Esophagus (tissue), 2 donors: ENCODE results near the gene SLC26A3. TPM values are rescaled to one million over a fixed set of nuclear protein-coding genes. Genes with fewer than 3 reads are reported as not detected.

Experiments
- H3K27ac ChIP-seq, 2 donors: one replicate each; pipeline ENCODE4 v1.5.1; 2013; ENCODE audit warnings: low read depth in 2 of 2, mild to moderate bottlenecking in 2 of 2, inconsistent platforms in 1 of 2, low read length in 1 of 2, moderate library complexity in 1 of 2
- H3K27me3 ChIP-seq, 2 donors: one replicate each; pipeline ENCODE4 v1.6.1; 2013; ENCODE audit warnings: low read length in 2 of 2, control low read depth in 1 of 2, mild to moderate bottlenecking in 1 of 2; ENCODE audit not compliant: insufficient read depth in 2 of 2, control insufficient read depth in 1 of 2
- H3K36me3 ChIP-seq, 2 donors: one replicate each; pipeline ENCODE4 v1.6.1; 2013; ENCODE audit warnings: low read length in 1 of 2; ENCODE audit not compliant: control insufficient read depth in 2 of 2, insufficient read depth in 2 of 2
- H3K4me1 ChIP-seq, 2 donors: one replicate each; pipeline ENCODE4 v1.6.1; 2013; ENCODE audit warnings: low read length in 1 of 2; ENCODE audit not compliant: control insufficient read depth in 2 of 2, insufficient read depth in 2 of 2
- H3K4me3 ChIP-seq, 2 donors: one replicate each; pipeline ENCODE4 v1.5.1; 2013; ENCODE audit warnings: low read length in 2 of 2, mild to moderate bottlenecking in 2 of 2, low read depth in 1 of 2, moderate library complexity in 1 of 2
- H3K9me3 ChIP-seq, 2 donors: one replicate each; pipeline ENCODE4 v1.6.1; 2013; ENCODE audit warnings: mild to moderate bottlenecking in 2 of 2, low read depth in 1 of 2, low read length in 1 of 2, moderate library complexity in 1 of 2; ENCODE audit not compliant: control insufficient read depth in 2 of 2, insufficient read depth in 1 of 2
- WGBS, 2 donors: extraction: QIAGEN DNeasy Blood & Tissue Kit; methylation state at CpG; one replicate each; pipeline ENCODE4 v1.1.7; 2013; 5-methylcytosine and 5-hydroxymethylcytosine counted together
- polyA plus RNA-seq, 2 donors: library from polyadenylated mRNA; stranded (reverse); fragments of 200-250 nt; gene quantifications; one replicate each; pipeline ENCODE4 v1.2.3, GENCODE V29; 2013
- donor health status: healthy with polysubstance abuse.
- donor health status: Bipolar disorder and iron deficiency.

SLC26A3 gene
- polyA plus RNA-seq, 2 donors, result 0.01 to 0.18 TPM

DNA sequence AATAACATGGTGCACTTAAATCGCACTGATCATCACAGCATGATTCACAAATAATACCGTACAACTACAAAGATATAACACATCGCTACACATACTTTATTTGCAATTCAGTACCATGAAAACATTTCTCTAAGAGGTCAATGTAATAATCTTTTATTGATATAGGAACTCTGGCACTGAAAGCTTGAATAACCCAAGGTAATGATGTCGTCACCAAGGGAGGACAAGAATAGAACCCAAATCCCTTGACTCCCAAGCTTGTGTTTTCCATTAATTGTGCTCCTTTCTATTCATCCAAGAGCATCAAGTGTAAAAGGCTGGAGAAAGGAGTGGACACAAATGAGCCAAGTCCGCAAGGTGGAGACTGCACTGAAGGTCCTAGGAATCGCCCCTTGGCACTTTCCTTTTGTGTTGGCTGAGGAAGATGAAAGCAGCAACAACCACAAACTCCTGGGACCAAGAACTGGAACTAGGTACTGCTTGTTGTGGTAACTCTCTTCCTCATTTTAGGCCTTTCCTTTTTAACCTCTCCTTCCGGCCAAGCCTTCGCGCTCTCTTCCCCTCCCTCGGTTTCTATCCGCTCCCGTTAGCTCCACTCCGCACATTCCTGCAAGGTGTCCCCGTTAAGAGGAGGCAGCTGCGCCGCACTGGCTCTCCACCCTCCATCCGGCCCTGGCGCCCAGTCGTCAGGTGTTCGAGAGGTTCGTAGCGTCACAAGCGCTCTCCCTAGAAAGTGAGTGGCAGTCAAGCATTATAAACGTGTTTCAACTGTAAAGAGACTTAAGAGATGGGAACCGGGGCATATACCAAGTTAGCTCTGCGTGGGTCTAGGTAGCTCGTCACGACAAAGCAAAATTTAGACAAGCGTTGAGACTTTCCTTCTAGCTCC is 60.1 kb downstream of the SLC26A3 start:
- Histone ChIP-seq H3K27me3 (no peaks in the 10 kb centered on the region), H3K4me1 (no peaks in the 10 kb centered on the region), H3K27ac (peak overlapping the region; percentile 98 to 99), H3K4me3 (peak overlapping the region; percentile 96 to 100), H3K36me3 (no peaks in the 10 kb centered on the region), H3K9me3 (no peaks in the 10 kb centered on the region)
- WGBS, 2 donors, result 16% methylated on average over 29 of the region's 29 CpGs

DNA sequence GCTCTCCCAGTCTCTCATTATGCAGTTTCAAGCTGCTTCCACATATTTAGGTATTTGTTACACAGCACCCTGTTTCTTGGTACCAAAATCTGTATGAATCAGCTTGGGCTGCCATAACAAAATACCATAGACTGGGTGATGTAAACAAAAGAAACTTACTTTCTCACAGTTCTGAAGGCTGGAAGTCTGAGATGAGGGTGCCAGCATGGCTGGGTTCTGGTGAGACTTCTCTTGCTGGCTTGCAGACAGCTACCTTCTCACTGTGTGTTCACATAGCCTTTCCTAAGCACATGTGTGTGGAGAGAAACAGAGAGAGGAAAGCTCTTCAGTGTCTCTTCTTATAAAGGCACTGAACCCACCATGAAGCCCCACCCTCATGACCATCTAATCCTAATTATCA is 74.7 kb downstream of the SLC26A3 start:
- Histone ChIP-seq H3K36me3 (no peaks in the 10 kb centered on the region), H3K4me3 (no peak overlapping the region), H3K4me1 (no peaks in the 10 kb centered on the region), H3K9me3 (no peaks in the 10 kb centered on the region), H3K27ac (no peak overlapping the region), H3K27me3 (no peaks in the 10 kb centered on the region)

DNA sequence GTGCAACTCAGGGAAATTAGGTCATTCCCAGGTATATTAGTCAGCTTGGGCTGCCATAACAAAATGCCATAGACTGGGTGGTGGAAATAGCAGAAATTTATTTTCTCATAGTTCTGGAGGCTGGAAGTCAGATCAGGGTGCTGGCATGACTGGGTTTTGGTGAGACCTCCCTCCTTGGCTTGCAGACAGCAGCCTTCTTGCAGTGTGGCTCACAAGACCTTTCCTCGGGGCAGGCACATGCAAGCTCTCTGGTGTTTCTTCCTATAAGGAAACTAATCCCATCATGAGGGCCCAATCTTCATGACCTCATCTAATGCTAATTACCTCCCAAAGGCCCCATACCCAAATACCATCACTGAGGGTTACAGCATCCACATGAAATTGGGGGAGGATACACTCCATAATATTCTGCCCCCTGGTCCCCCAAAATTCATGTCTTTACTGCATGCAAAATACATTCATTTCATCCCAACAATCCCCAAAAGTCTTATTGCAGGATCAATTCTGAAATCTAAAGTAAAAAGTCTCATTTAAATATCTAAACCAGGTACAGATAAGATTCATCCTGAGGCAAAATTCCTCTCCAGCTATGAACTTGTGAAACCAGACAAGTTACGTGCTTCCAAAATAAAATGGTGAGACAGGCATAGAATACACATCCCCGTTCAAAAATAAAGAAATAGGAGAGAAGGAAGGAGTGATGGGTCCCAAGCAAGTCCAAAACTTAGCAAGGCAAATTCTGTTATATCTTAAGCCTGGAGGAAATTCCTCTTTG is 76.5 kb downstream of the SLC26A3 start:
- H3K36me3 ChIP-seq, result no peaks in the 10 kb centered on the region
- H3K4me1 ChIP-seq, result no peaks in the 10 kb centered on the region
- H3K4me3 ChIP-seq, result no peak overlapping the region
- no peak overlapping the region for H3K27ac ChIP-seq
- H3K9me3 ChIP-seq, result no peaks in the 10 kb centered on the region
- WGBS, 2 donors, result 74 to 78% methylated on average over 3 of the region's 3 CpGs
- H3K27me3 ChIP-seq, result no peaks in the 10 kb centered on the region

DNA sequence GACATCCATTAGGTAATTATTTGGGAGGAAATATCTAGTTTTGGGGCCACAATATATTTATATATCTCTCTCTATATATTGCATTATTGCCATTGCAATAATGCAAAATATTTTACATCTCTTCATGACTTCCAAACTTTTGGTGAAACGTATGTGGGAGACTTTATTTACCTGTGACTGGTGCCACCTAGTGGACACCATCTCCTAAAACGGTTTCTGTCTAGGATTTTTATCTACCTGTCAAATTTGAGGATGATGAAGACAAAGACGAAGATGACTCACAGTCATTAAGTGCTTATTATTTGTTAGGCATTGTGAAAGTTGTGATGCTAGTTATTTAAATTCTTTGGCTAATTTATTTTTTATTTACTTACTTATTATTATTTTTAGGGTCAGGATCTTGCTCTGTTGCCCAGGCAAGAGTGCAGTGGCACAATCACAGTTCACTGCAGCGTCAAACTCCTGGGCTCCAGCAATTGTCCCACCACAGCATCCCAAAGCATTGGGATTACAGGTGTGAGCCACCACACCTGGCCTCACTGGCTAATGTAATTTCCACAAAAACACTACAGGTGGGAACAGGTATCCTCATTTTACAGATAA is 77.8 kb downstream of the SLC26A3 start:
- H3K4me3 ChIP-seq, result no peak overlapping the region
- H3K4me1 ChIP-seq, result no peaks in the 10 kb centered on the region
- H3K27me3 ChIP-seq, result no peaks in the 10 kb centered on the region
- H3K27ac ChIP-seq, result no peak overlapping the region
- no peaks in the 10 kb centered on the region for H3K9me3 ChIP-seq
- whole genome bisulfite sequencing, 2 donors, result 20 to 22% methylated on average over 4 of the region's 4 CpGs
- no peaks in the 10 kb centered on the region for H3K36me3 ChIP-seq

DNA sequence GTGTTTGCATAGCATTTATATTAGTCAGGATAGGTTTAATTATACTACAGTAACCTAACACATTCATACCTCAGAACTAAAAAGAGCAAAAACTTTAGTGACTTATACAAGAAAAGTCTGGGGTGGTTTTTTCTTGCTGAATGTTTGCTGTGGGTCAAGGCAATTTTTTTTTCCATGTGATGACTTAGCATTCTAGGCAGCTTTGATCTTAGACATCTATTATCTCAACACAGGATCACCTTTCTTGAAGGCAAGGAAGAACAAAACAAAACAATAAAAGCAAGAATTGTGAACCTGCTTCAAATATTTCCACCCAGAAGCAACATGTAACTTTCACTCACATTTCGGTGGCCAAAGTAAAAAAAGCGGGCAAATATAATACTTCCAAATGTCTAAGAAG is 79.8 kb downstream of the SLC26A3 start:
- H3K36me3 ChIP-seq, result no peaks in the 10 kb centered on the region
- H3K4me1 ChIP-seq, result no peaks in the 10 kb centered on the region
- no peaks in the 10 kb centered on the region for H3K27me3 ChIP-seq
- 88 to 91% methylated on average over 2 of the region's 2 CpGs for WGBS, 2 donors
- no peaks in the 10 kb centered on the region for H3K9me3 ChIP-seq
- H3K27ac ChIP-seq, result no peak overlapping the region
- no peak overlapping the region for H3K4me3 ChIP-seq

DNA sequence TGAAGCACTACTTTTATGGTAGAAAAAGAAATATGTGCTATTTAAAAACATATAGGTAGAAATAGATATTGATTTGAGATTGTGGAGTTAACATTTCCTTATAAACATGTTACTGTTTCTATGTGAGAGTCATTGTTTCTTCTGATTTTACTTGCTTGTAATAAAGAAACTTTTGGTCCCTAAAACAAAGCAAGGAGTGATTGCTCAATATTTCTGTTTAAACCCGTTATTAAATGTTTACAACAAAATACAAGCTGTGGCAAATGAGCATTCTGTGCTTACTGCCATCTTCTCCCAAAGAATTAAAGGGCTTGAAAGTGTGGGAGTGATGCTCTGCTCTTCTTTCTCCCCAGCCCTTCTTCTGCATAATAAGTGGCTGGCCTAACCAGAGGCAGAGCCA is 81.7 kb downstream of the SLC26A3 start:
- Histone ChIP-seq H3K4me3 (no peak overlapping the region), H3K27me3 (no peaks in the 10 kb centered on the region), H3K36me3 (no peaks in the 10 kb centered on the region), H3K9me3 (no peaks in the 10 kb centered on the region), H3K4me1 (no peaks in the 10 kb centered on the region), H3K27ac (no peak overlapping the region)
- WGBS, 2 donors, result 46 to 52% methylated on average over 1 of the region's 1 CpG

DNA sequence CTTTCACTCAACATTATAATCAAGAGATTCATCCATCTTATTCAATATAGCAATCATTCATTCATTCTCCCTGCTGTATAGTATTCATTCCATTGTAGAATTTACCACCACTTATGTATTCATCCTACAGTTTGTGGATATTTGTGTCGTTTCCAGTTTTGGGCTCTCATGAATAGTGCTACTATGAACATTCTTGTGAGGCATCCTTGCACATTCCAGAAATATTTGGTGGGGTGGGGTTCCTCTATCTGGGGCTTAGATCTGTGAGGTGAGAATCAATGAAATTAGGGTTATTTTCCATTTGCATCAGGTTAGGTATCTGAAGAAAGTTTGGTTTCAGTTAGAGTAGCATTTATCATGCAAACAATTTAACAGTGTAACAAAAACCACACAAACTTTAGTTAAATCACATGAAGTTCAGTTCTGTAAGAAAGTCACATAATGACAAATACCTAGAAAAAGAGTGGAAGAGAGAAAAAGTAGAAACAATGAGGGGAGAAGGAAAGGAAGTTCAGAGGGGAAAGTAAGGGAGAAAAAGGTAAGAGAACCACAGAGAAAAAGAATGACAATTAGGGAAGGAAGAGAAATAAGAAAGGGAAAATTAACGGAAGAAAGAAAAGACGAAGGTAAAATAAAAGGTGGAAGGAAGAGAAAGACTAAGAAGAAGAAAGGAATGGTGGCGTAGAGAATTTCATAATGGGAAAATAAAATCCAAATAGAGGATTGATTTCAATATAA is 84.4 kb downstream of the SLC26A3 start:
- Histone ChIP-seq H3K4me1 (no peaks in the 10 kb centered on the region), H3K27ac (no peak overlapping the region), H3K4me3 (no peak overlapping the region), H3K27me3 (no peaks in the 10 kb centered on the region), H3K9me3 (no peaks in the 10 kb centered on the region), H3K36me3 (no peaks in the 10 kb centered on the region)
- 86 to 89% methylated on average over 4 of the region's 4 CpGs for whole genome bisulfite sequencing, 2 donors

DNA sequence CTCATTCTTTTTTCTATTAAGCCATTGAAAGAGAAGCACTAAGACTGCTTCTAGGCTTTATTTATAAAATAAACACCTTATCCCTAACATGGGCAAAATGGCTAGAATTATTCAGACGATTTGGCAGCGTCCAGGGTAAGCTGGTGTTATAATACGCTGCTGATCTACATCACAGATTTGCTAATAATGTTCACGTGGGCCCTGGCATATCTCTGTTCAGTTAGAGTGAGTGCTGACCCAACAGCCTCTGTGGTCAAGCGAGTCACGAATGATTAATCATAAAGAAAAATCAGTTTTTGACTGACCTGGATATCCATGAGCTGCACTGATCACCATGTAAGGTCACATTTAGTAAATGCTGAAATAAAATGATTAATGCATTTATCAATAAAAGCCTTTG is 87.5 kb downstream of the SLC26A3 start:
- WGBS, 2 donors, result 83 to 84% methylated on average over 6 of the region's 6 CpGs
- Histone ChIP-seq H3K27me3 (no peaks in the 10 kb centered on the region), H3K4me3 (no peak overlapping the region), H3K36me3 (no peaks in the 10 kb centered on the region), H3K27ac (no peak overlapping the region), H3K9me3 (no peaks in the 10 kb centered on the region), H3K4me1 (no peaks in the 10 kb centered on the region)
